B cell (primary cell): ENCODE data around the gene RAB31.

Experiments
- CTCF ChIP-seq: fragments of 200-600 bp; IDR thresholded peaks from one replicate; pipeline ENCODE4 v1.8.0; 2022; ENCODE audit warnings: antibody characterized with exemption, mild to moderate bottlenecking
- EZH2 ChIP-seq: IDR thresholded peaks from 2 replicates; pipeline ENCODE4 v1.6.1; 2012; ENCODE audit warnings: borderline replicate concordance, low read depth, mild to moderate bottlenecking, moderate library complexity, low read length; ENCODE audit not compliant: insufficient read depth, poor library complexity, severe bottlenecking

- TF ChIP-seq CTCF (no peak), EZH2 (no peak)
Observed at GRCh38 chr18:9695605-9696004, 12.5 kb upstream of the RAB31 start.
